ENCODE data around the gene ECM2.
"Not testable (repeated sequence)": the region's sequence is repeated elsewhere in the genome, so short reads cannot be mapped to it uniquely, and the experiment has no call there.

Gene ECM2

DNA sequence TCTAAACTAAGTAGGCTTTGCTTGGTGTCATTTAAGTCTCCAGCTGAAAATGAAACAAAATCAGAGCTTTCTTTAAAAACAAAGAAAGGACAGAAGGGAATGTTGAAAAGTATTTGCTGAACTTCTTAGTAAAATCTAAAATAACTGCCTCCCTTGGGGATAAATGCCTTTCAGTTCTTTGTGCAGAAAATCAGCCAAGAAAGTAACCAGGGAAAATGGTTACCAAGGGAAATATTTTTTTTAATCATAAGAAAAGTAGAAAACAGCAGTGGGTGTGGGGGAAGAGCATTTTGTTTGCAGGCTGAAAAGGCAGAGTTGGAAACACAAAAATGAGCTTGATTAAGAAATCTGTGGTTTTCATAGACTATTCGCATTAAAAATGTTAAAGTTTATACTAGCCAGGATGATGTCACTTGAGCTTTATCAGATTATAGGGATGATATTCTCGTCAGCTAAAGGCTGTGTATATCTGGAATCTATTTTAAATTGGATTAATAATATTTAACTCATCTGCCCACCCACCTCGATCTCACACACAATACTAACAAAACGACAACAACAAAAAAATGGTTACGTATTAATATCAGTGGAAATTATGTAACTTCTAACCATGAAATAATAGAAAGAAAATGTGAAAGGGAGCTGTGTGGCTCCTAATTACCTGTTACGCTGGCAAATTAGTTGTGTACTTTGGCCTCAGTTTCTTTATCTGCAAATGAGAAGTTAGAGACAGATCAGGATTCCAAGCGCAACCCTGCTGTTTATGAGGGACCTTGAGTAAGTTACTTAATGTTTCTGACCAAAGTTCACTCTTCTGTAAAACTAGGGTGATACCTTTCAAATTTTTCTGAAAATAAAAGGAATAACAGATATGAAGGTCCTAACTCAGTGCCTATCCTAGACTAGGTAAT lies at the start of gene ECM2:
Gene ECM2, minus strand, starts transcription at position 51 of the 911 bp plus-strand sequence. CDS start 13,124 bp downstream, outside the sequence.
- no peak for DNase-seq (ENCODE audit: low read depth)

DNA sequence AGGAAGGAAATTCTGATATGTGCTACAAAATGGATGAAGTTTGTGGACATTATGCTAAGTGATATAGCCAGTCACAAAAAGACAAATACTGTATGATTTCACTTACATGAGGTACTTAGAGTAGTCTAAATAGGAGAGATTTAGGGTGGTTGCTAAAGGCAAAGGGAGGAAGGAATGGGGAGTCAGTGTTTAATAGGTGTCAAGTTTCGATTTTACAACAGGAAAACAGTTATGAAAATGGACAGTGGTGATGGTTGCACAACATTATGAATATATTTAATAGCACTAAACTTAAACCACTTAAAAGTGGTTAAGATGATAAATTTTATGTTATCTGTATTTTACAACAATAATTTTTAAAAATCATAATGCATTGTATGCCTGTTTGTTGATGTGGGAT lies 40.4 kb upstream of the ECM2 start:
- DNase-seq (ENCODE audit: low read depth) = no peak

DNA sequence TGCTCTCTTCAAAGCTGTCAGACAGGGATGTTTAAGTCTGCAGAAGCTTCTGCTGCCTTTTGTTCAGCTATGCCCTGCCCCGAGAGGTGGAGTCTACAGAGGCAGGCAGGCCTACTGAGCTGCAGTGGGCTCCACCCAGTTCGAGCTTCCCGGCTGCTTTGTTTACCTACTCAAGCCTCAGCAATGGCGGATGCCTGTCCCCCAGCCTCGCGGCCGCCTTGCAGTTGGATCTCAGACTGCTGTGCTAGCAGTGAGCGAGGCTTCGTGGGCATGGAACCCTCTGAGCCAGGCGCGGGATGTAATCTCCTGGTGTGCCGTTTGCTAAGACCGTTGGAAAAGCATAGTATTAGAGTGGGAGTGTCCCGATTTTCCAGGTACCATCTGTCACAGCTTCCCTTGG lies 37.8 kb upstream of the ECM2 start:
- not testable (repeated sequence) for DNase-seq (ENCODE audit: low read depth)

DNA sequence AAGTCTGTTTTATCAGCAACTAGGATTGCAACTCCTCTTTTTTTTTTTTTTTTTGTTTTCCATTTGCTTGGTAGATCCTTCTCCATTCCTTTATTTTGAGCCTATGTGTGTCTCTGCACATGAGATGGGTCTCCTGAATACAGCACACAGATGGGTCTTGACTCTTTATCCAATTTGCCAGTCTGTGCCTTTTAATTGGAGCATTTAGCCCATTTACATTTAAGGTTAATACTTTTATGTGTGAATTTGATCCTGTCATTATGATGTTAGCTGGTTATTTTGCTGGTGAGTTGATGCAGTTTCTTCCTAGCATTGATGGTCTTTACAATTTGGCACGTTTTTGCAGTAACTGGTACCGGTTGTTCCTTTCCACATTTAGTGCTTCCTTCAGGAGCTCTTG lies 36.1 kb upstream of the ECM2 start:
- DNase-seq (ENCODE audit: low read depth) = not testable (repeated sequence)

DNA sequence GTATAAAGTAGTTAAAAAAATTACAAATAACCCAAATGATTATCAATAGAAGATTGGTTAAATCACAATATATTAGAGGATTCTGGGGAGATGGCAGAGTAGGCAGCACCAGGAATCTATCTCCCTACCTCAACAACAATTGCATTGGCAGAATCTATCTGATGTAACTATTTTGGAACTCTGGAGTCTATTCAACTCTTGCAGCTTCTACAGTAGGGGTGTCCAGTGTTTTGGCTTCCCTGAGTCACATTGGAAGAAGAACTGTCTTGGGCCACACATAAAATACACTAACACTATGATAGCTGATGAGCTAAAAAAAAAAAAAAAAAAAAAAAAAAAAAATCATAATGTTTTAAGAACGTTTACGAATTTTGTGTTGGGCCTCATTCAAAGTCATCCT lies 29.2 kb upstream of the ECM2 start:
- DNase-seq (ENCODE audit: low read depth) = no peak

DNA sequence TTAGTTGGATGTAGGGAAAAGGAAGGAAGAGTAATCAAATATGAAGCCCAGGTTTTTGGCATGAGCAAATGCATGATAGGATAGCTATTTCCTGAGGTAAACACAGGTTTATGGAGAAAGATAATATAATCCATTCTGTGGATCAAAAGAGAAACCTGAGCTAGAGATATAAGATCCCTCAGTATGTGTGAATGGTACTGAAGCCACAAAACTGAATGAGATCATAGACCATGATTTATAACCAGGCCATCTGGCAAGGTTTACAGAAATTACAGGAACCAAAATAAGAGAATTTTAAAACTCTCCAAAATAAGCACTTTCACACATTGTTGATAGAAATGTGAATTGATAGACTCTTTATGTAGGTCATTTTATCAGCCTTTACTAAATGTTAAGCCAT lies 28.7 kb upstream of the ECM2 start:
- DNase-seq (ENCODE audit: low read depth) = no peak

DNA sequence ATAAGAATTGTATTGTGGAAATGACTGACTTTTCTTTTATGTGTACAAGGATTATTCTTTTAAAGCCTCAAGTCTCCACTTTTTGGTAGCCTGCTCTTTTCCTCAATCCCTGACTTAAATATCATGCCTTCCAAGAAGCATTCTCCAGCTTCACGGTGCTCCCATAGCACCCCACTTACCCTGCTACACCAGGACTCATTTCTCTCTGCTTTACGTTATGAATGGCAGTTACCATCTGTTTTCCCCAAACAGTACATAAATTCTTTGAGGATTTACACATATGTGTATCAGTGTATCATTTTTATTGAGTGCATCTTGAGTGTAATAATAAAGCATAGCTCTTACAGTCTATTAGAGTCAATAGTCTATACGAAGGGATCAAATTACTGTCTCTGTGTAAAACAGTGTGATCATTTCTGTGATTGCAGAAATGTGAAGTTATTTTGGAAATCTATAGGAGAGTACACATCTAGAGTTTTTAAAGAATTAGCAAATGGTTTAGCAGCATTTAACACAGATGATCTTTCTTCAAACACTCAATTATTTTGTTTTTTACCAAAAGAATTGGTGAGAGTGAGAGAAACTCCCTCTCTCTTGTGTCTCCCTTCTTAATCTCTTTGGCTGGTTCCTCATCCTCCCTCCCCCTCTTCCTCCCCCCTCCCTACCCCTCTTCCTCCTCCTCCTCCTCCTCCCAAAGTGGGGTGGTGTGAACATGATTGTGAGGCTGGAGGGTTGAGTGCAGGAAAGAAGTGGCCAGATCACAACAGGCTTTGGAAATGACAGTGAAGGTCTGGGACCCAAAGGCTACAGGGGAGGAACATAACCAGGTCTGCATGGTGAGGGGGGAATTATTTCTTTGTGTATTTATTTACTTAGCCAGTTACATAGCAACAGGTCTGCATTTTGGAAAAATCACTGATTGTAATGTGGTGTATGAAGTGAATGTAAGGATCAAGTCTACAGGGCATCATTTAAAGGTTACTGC lies 27.6 kb upstream of the ECM2 start:
- no peak for DNase-seq (ENCODE audit: low read depth)

DNA sequence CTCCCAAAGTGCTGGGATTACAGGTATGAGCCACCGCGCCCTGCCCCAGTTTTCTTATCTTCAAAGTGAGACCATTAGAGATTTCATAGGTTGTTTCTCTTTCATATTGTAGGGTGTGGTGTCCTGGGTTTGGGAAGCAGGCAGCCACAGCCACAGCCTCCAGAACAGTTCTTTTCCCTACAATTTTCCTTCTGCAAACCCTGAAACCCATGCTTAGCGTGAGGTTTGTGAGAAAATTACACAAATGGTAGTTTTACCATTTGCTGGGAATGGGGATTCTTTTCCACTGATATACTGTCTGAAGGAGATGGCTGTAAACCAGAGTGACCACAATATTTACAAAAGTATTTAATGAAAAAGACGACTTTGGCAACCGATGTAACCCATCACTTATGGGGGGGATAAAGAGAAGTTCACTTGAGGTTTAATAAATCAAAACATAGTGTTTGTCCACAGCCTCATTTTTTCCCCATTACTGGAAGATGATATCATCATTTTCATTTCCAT lies 26.7 kb upstream of the ECM2 start:
- DNase-seq (ENCODE audit: low read depth) = no peak

DNA sequence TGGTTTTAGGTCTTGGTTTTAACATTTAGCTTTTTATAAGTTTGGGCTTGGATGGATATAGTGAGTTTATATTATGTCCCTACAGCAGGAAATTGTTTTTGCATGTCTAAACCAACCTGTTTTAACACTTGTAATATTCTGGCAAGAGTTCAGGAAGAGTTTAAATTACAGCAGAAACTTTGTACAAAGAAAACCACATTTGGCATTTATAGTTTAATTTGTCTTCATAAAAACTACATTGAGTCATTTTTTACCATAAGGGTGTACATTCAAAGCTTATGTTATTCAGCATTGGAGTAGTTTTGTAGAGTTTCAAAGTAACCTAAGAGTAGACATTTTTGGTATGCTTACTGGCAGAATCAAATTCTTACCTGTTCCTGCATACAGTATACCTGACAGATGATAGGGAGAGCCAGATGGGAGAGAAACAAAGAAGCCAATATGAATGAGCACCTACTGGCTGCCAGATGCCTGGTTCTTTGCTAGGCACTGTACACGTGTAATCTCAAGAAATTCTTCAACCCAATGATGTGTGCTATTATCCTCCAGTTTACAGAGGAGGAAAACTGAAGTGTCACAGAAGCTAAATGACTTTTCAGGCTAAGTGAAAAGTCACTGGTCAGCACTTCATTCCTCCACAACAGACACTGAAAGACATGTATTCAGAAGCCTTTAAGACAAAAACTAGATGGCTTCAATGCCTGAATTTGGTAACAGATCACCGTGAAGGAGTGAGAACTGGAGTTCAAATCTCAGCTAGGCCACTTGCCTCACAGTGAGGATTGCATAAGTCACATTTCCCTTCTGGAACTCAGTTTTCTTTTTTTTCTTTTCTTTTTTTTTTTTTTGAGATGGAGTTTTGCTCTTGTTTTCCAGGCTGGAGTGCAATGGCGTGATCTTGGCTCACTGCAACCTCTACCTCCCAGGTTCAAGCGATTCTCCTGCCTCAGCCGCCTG lies 25.9 kb upstream of the ECM2 start:
- no peak for DNase-seq (ENCODE audit: low read depth)

DNA sequence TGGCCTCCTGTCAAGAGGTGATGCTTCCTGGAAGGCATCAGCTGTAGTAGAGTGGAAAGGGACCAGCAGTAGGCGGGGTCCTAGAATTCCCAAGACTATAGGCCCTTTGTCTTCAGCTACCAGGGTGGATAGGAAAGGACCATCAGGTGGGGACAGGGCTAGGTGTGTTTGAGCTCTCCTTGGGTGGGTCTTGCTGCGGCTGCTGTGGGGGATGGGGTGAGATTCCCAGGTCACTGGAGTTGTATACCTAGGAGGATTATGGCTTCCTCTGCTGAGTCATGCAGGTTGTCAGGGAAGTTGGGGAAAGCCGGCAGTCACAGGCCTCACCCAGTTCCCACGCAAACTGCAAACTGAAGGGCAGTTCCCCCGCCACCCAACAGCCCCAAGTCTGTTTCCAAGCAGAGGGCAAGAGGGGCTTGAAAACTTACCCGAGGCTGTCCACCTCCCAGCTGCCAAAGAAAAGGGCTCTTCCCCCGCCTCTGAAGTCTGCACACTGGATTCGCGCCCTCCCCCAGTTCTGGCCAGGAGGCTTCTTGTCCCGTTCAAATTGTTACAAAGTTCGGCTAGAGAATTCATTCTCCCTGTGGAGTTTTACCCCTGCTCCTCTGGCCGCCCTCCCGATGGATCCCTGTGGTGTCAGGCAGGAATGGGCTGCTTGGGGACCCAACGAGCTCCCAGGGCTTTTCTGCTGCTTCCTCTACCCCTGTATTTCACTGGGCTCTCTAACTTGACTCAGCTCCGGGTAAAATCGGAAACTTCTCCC lies 23.0 kb upstream of the ECM2 start:
- no peak for DNase-seq (ENCODE audit: low read depth)

DNA sequence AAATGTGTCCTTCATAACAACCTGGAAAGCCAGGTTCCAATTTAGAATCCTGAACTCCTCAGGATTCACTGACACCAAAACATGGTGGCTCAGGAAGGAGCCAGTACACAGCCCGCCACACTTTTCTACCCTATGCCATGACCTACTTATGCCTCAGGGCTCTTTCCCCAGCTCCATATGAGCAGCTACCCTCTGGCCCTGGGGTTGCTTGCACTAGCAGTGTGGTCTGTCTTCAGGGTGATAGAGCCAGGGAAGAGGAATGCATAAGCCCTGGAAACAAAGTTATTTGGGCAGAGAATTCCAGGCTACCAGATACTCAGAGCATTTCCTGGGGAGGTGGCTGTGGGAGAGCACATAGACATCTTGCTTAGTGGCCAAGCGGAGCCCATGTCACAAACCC lies 15.0 kb upstream of the ECM2 start:
- DNase-seq (ENCODE audit: low read depth) = no peak

DNA sequence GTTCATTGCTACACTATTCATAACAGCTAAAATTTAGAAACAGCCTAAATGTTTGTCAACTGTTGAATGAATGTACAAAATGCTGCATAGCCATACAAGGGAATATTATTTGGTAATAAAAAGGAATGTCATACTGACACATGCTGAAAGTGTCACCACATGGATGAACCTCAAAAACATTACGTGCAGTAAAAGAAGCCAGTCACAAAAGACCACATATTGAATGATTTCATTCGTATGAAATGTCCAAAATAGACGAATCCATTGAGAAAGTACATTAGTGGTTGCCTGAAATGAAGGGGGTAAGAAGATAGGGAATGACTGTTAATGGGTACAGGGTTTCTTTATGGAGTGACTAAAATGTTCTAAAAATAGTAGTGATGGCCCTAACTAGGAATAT lies 11.6 kb upstream of the ECM2 start:
- DNase-seq (ENCODE audit: low read depth) = no peak

DNA sequence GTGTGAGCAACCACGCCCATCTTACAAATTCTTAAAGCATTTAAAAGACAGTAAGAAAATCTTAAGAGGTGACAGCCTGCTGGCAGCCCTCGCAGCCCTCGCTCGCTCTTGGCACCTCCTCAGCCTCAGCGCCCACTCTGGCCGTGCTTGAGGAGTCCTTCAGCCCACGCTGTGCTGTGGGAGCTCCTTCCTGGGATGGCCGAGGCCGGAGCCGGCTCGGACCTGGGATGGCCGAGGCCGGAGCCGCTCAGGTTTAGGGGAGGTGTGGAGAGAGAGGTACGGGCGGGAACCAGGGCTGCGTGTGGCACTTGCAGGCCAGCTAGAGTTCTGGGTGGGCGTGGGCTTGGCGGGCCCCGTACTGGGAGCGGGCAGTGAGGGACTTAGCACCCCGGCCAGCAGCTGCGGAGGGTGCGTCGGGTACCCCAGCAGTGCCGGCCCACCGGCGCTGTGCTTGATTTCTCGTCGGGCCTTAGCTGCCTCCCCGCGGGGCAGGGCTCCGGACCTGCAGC lies 9.3 kb upstream of the ECM2 start:
- DNase-seq (ENCODE audit: low read depth) = no peak

DNA sequence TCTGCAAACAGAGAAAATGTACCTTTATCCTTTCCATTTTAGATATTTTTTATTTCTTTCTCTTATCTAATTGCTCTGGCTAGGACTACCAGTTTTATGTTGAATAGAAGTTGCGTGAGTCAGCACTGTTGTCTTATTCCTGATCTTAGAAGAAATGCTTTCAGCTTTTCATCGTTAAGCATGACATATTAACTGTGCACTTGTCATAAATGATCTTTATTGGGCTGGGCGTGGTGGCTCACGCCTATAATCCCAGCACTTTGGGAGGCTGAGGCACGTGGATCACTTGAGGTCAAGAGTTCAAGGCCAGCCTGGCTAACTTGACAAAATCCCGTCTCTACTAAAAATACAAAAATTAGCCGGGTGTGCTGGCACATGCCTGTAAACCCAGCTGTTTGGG lies 8.2 kb upstream of the ECM2 start:
- DNase-seq (ENCODE audit: low read depth) = no peak

DNA sequence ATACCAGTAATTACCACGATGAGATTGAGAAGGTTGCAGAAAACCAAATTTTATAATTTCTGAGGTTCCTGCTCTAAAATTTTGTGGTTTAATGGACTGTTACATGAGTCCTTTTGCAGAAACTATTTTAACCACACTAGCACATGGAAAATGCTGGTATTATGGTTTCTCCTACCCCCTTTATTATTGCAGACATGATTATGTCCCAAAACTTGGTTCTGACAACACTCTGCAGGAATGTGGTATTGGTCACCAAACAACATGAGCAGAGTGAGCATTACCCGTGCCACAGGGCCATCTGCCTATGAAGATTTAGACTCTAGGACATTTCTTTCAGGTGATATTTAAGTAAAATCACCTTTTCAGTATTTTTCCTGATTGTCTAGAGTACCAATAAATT lies 2.8 kb upstream of the ECM2 start:
- DNase-seq (ENCODE audit: low read depth) = peak; percentile 33

DNA sequence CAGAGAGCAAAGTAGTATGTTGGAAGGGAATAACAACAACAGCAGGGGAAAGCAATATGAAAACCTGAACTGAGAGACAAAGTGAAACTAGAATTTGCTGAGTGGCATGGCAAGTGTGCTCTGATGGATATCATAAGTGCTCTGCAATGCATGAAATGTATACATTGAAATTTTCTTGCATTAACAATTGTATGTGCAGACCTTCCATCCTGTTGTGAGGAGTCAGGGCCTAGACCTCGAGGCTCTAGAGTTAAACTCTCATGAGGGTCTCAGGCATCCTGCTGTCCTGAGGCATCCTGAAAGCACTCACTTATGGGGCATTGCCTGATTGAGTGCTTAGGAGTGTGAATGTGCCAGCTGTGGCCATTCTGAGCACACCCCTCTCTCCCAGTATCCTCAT lies 1.1 kb downstream of the ECM2 start:
- DNase-seq (ENCODE audit: low read depth) = no peak

DNA sequence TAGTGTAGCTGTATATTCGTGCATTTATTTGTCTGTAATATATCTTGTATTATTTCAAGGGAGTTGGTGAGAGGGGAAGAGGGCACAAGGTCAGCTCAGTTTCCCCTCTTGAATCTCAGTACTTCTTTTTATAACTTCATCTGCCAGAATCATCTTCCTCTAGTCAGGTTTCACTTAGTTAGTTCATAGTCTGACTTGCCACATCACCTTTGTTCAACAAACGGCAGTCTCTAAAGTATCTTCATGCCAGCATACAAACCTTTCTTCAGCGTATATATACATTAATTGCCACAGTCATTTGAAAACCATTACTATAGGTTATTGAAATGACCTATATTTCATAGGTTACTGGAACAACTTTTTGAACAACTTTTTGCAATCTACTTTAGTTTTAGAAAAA lies 1.6 kb downstream of the ECM2 start:
- no peak for DNase-seq (ENCODE audit: low read depth)

DNA sequence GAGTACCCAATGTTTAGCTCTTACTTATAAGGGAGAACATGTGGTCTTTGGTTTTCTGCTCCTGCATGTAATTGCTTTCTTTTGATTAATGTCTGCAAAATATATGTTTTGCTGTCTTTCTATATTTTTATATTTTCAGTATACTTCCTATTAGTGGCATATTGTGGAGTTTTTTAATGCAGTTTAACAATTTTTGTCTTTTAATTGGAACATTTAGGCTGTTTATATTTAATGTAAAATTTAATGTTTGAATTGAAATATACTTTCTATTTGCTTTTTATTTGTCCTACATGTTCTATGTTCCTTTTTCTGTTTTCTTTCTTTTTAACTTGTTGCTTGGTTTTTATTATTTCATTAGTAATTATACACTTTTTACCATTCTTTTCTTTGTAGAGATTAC lies 4.9 kb downstream of the ECM2 start:
- no peak for DNase-seq (ENCODE audit: low read depth)

DNA sequence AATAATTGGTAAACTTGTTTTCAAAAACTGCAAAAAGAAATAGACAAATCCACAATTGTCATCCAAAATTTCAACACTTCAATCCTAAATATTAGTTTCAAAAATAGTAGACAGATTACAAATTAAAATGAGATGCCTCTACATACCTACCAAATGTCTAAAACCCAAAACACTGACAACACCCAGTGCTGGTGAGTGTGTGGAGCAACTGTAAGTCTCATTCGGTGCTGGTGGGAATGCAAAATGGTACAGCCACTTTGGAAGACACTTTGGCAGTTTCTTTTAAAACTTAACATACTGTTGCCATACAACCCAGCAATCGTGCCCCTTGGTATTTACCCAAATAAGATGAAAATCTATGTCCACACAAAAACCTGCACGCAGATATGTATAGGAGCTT lies 6.7 kb downstream of the ECM2 start:
- no peak for DNase-seq (ENCODE audit: low read depth)

DNA sequence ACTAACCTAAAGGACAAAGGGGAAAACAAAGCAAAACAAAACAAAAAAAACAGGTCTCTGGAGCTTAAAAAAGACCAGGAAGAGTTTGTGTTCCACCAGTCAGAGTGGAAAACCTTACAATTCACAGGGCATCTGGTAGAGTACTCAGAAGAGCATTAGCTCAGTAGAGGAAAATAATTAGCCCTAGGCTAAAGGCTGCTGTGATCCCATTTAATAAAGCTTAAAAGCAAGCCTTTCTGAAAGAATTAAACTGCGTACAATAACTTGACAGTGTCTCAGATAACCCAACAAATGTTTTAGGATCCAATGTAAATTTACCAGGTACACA lies 7.3 kb downstream of the ECM2 start:
- no peak for DNase-seq (ENCODE audit: low read depth)

All from HS-27A (cell line).